Mesothelial cell of epicardium (in vitro differentiated cells): ENCODE measurements around the gene POC1B. TPM values are rescaled to one million over a fixed set of nuclear protein-coding genes. Genes with fewer than 3 reads are reported as not detected.
A peak's percentile ranks its signal among the peaks of the same experiment; 100 is the strongest.

ENCODE experiments used
- DNase-seq, 2 experiments: peaks; one replicate each; pipeline ENCODE4 v3.0.0; 2021; ENCODE audit warnings: low spot score in 2 of 2; ENCODE audit not compliant: unreplicated experiment in 2 of 2
- H3K27ac Mint-ChIP-seq: 2 replicates; pipeline ENCODE4 v1.8.0; 2021; ENCODE audit warnings: mixed read lengths
- H3K27me3 Mint-ChIP-seq: 2 replicates; pipeline ENCODE4 v1.8.0; 2021; ENCODE audit warnings: low read depth, mixed read lengths
- H3K36me3 Mint-ChIP-seq: 2 replicates; pipeline ENCODE4 v1.8.0; 2021; ENCODE audit warnings: mixed read lengths
- H3K4me1 Mint-ChIP-seq: 2 replicates; pipeline ENCODE4 v1.8.0; 2021; ENCODE audit warnings: mixed read lengths
- H3K4me3 Mint-ChIP-seq: 2 replicates; pipeline ENCODE4 v1.8.0; 2021; ENCODE audit warnings: mild to moderate bottlenecking, moderate library complexity, mixed read lengths
- H3K9me3 Mint-ChIP-seq: 2 replicates; pipeline ENCODE4 v1.8.0; 2021; ENCODE audit warnings: mixed read lengths
- CTCF ChIP-seq: fragments of 200-600 bp; sonication (generic); IDR thresholded peaks from one replicate; pipeline ENCODE4 v1.5.0; 2021; ENCODE audit warnings: antibody characterized with exemption; ENCODE audit not compliant: unreplicated experiment
- total RNA-seq: library from RNA; stranded (reverse); gene quantifications from 3 replicates; pipeline ENCODE4 v1.2.1, GENCODE V29; 2021

Gene POC1B
- total RNA-seq, 1 donor from 2014 or later: 12.1 TPM

GRCh38 chr12:89523843-89524540, 1.9 kb downstream of the POC1B start:
- Mint-ChIP-seq H3K4me1 (peaks cover 34% of the 10 kb centered on the region), H3K9me3 (no peaks in the 10 kb centered on the region), H3K27me3 (no peaks in the 10 kb centered on the region)

GRCh38 chr12:89523393-89523792, 2.5 kb downstream of the POC1B start:
- peaks cover 34% of the 10 kb centered on the region for H3K4me1 Mint-ChIP-seq
- peak overlapping the region; percentile 91 for H3K4me3 Mint-ChIP-seq
- peaks cover 12% of the 10 kb centered on the region for H3K36me3 Mint-ChIP-seq
- TF ChIP-seq CTCF: no peak
- H3K27ac Mint-ChIP-seq: no peak overlapping the region
- no peaks in the 10 kb centered on the region for H3K9me3 Mint-ChIP-seq
- no peaks in the 10 kb centered on the region for H3K27me3 Mint-ChIP-seq
- no peak for DNase-seq

More at GRCh38 chr12:89523843-89524540, 1.9 kb downstream of the POC1B start:
- no peak for TF ChIP-seq CTCF
- no peak for DNase-seq
- H3K36me3 Mint-ChIP-seq: peaks cover 12% of the 10 kb centered on the region
- peak overlapping the region; percentile 91 for H3K4me3 Mint-ChIP-seq
- peak overlapping the region; percentile 90 for H3K27ac Mint-ChIP-seq

- no peak overlapping the region for H3K27ac Mint-ChIP-seq
These were observed 4.3 kb downstream of the POC1B start for GRCh38 chr12:89521364-89522223.

GRCh38 chr12:89517720-89518119, 8.1 kb downstream of the POC1B start:
- Mint-ChIP-seq H3K27ac (no peak overlapping the region), H3K36me3 (peaks cover 4% of the 10 kb centered on the region), H3K27me3 (no peaks in the 10 kb centered on the region), H3K4me3 (no peak overlapping the region), H3K9me3 (no peaks in the 10 kb centered on the region), H3K4me1 (peaks cover 11% of the 10 kb centered on the region)
- no peak for DNase-seq
- TF ChIP-seq CTCF: no peak

More at GRCh38 chr12:89521364-89522223, 4.3 kb downstream of the POC1B start:
- TF ChIP-seq CTCF: no peak
- H3K36me3 Mint-ChIP-seq: peaks cover 12% of the 10 kb centered on the region
- no peaks in the 10 kb centered on the region for H3K27me3 Mint-ChIP-seq
- peaks cover 34% of the 10 kb centered on the region for H3K4me1 Mint-ChIP-seq
- H3K9me3 Mint-ChIP-seq: no peaks in the 10 kb centered on the region
- DNase-seq: no peak
- H3K4me3 Mint-ChIP-seq: no peak overlapping the region

GRCh38 chr12:89516633-89517032, 9.2 kb downstream of the POC1B start:
- no peak for TF ChIP-seq CTCF
- no peak overlapping the region for H3K27ac Mint-ChIP-seq
- H3K36me3 Mint-ChIP-seq: peaks cover 3% of the 10 kb centered on the region
- no peak overlapping the region for H3K4me3 Mint-ChIP-seq
- no peaks in the 10 kb centered on the region for H3K9me3 Mint-ChIP-seq
- peaks cover 5% of the 10 kb centered on the region for H3K4me1 Mint-ChIP-seq
- no peak for DNase-seq
- no peaks in the 10 kb centered on the region for H3K27me3 Mint-ChIP-seq
